ENCODE data around the gene USP14. TPM values are rescaled to one million over a fixed set of nuclear protein-coding genes. Genes with fewer than 3 reads are reported as not detected.
"Not testable (repeated sequence)": the region's sequence is repeated elsewhere in the genome, so short reads cannot be mapped to it uniquely, and the experiment has no call there.

Gene USP14
- polyA plus RNA-seq, 3 donors, result 8.1 to 22.4 (median 17.5) TPM

DNA sequence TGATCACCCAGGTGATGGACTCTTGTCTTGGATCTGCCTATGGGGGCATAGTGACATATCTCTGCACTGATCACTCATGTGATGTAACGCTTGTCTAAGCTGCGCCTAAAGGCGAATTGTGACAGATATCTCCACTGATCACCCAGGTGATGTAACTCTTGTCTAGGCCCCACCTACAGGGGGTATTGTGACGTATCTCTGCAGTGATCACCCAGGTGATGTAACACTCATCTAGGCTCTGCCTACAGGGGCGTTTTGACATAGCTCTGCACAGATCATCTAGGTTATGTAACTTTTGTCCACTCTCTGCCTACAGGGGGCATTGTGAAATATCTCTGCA lies 48.5 kb upstream of the USP14 start:
- 67% methylated on average over 5 of the region's 5 CpGs for WGBS (ENCODE audit: insufficient coverage)
- H3K36me3 ChIP-seq (replicated peaks in 1 of 2; ENCODE audit: control insufficient read depth in 1 of 2, insufficient read depth in 2 of 2, low read length in 2 of 2); H3K4me1 Mint-ChIP-seq; H2AFZ ChIP-seq (ENCODE audit: insufficient read depth, low read depth, low read length, poor library complexity, severe bottlenecking); intact Hi-C loops (cut with micrococcal nuclease); H3K4me3 ChIP-seq (replicated peaks in 1 of 3; ENCODE audit: low read depth in 2 of 3, low read length in 3 of 3); H3K36me3 Mint-ChIP-seq; H3K4me3 Mint-ChIP-seq; H3K27me3 ChIP-seq (ENCODE audit: control insufficient read depth in 2 of 2, insufficient read depth in 2 of 2, low read length in 2 of 2); H3K9ac ChIP-seq (ENCODE audit: insufficient read depth, low read length, poor library complexity, severe bottlenecking); H3K27me3 Mint-ChIP-seq (ENCODE audit: low read depth in 3 of 3); H3K79me2 ChIP-seq (ENCODE audit: insufficient read depth, low read length); H4K20me1 ChIP-seq (ENCODE audit: insufficient read depth, low read length); H3K27ac ChIP-seq (ENCODE audit: low read depth in 1 of 2, low read length in 2 of 2); H3K4me2 ChIP-seq (replicated peaks; ENCODE audit: extremely low read depth, low read length, poor library complexity, severe bottlenecking); H3K4me1 ChIP-seq (ENCODE audit: control insufficient read depth in 1 of 2, insufficient read depth in 2 of 2, low read length in 2 of 2): not testable (repeated sequence)
- peaks cover 6 to 39% of the 10 kb centered on the region in 2 donors for H3K9me3 ChIP-seq (replicated peaks in 1 of 2; ENCODE audit: control insufficient read depth in 1 of 2, insufficient read depth in 1 of 2, low read length in 2 of 2)
- DNase-seq, result peak in 1 of 3 donors; percentile 11
- peaks cover 12 to 48% (median 31%) of the 10 kb centered on the region in 7 donors for H3K9me3 Mint-ChIP-seq
- H3K27ac Mint-ChIP-seq, result peak overlapping the region in 1 of 7 donors; percentile 1

GRCh38 chr18:110351-111201 lies 47.8 kb upstream of the USP14 start:
- H3K4me1 Mint-ChIP-seq; H3K27me3 Mint-ChIP-seq (ENCODE audit: low read depth in 3 of 3): not testable (repeated sequence)
- peak overlapping the region in 1 of 2 donors; percentile 86 for H3K4me3 Mint-ChIP-seq

More at GRCh38 chr18:110351-111201, 47.8 kb upstream of the USP14 start:
- H3K4me1 ChIP-seq (ENCODE audit: control insufficient read depth in 1 of 2, insufficient read depth in 2 of 2, low read length in 2 of 2); H3K79me2 ChIP-seq (ENCODE audit: insufficient read depth, low read length); DNase-seq; H3K27ac Mint-ChIP-seq; H3K27me3 ChIP-seq (ENCODE audit: control insufficient read depth in 2 of 2, insufficient read depth in 2 of 2, low read length in 2 of 2); H4K20me1 ChIP-seq (ENCODE audit: insufficient read depth, low read length); H3K27ac ChIP-seq (ENCODE audit: low read depth in 1 of 2, low read length in 2 of 2); H3K4me3 ChIP-seq (replicated peaks in 1 of 3; ENCODE audit: low read depth in 2 of 3, low read length in 3 of 3); H3K36me3 ChIP-seq (replicated peaks in 1 of 2; ENCODE audit: control insufficient read depth in 1 of 2, insufficient read depth in 2 of 2, low read length in 2 of 2); H3K9ac ChIP-seq (ENCODE audit: insufficient read depth, low read length, poor library complexity, severe bottlenecking); intact Hi-C loops (cut with micrococcal nuclease); H3K36me3 Mint-ChIP-seq; H2AFZ ChIP-seq (ENCODE audit: insufficient read depth, low read depth, low read length, poor library complexity, severe bottlenecking); H3K4me2 ChIP-seq (replicated peaks; ENCODE audit: extremely low read depth, low read length, poor library complexity, severe bottlenecking): not testable (repeated sequence)
- WGBS (ENCODE audit: insufficient coverage), result 55% methylated on average over 2 of the region's 4 CpGs
- peaks cover 12 to 48% (median 31%) of the 10 kb centered on the region in 7 donors for H3K9me3 Mint-ChIP-seq
- peaks cover 6 to 39% of the 10 kb centered on the region in 2 donors for H3K9me3 ChIP-seq (replicated peaks in 1 of 2; ENCODE audit: control insufficient read depth in 1 of 2, insufficient read depth in 1 of 2, low read length in 2 of 2)
